HS-27A (cell line): ENCODE results near the gene SPRYD3.
"Not testable (repeated sequence)": the region's sequence is repeated elsewhere in the genome, so short reads cannot be mapped to it uniquely, and the experiment has no call there.

Source experiments
- DNase-seq: peaks from one replicate; pipeline ENCODE4 v3.0.0-alpha.2; 2012; ENCODE audit warnings: low read depth, missing footprints

Gene SPRYD3

GRCh38 chr12:53079226-53080117, at the start of gene SPRYD3:
Gene SPRYD3, minus strand, starts transcription at chr12:53079390. Its CDS starts 57 bp downstream, at chr12:53079333.
- DNase-seq = peak; percentile 84

DNA sequence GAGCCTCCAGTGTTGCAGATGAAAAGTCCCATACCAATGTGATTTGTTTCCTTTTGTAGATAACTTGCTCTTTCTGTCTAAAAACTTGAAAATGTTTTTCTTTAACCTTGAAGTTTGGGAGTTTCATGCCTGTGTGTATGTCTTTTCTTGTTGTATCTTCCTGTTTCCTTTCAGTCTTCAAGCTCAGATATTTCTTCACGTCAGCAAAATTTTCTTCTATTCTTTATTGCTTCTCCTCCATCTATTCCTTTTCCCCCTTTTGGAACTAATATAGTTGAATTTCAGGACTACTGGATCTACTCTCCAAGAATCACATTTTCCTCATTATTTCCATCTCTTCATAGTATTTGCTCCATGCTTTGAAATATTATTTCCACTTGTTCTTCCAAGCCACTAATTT, 48.0 kb upstream of the SPRYD3 start:
- DNase-seq = no peak

GRCh38 chr12:53124352-53124723, 45.1 kb upstream of the SPRYD3 start:
- DNase-seq = no peak

- DNase-seq = no peak
Measured at GRCh38 chr12:53123578-53124351, 44.6 kb upstream of the SPRYD3 start.

GRCh38 chr12:53122961-53123468, 43.8 kb upstream of the SPRYD3 start:
- DNase-seq = no peak

GRCh38 chr12:53120685-53121525, 41.7 kb upstream of the SPRYD3 start:
- no peak for DNase-seq

DNA sequence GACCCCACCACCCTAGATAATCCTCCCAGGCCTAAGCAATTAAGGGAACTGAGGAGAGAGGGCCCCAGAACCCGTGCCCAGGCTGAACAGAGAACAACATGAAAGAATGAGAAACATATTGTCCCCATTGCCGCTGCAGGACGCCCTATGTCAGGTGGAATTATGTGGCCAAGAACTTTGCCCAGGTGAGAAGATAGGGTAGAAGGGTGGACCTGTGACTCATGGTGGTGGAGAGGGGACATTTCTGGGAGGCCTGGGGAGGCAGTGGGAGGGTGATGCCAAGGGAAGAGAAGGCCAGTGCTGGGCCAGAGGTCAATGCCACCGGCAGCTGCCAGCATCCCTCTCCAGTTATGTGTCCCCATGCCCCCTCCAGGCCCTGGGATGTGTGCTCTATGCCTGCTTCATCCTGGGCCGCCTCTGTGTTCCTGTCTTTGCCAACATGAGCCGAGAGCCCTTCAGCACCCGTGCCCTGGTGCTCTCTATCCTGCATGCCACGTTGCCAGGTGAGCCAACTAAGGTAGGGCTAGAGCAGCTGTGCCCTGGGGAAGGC, 39.6 kb upstream of the SPRYD3 start:
- DNase-seq = no peak

- no peak for DNase-seq
Measured at GRCh38 chr12:53115891-53116648, 36.9 kb upstream of the SPRYD3 start.

DNA sequence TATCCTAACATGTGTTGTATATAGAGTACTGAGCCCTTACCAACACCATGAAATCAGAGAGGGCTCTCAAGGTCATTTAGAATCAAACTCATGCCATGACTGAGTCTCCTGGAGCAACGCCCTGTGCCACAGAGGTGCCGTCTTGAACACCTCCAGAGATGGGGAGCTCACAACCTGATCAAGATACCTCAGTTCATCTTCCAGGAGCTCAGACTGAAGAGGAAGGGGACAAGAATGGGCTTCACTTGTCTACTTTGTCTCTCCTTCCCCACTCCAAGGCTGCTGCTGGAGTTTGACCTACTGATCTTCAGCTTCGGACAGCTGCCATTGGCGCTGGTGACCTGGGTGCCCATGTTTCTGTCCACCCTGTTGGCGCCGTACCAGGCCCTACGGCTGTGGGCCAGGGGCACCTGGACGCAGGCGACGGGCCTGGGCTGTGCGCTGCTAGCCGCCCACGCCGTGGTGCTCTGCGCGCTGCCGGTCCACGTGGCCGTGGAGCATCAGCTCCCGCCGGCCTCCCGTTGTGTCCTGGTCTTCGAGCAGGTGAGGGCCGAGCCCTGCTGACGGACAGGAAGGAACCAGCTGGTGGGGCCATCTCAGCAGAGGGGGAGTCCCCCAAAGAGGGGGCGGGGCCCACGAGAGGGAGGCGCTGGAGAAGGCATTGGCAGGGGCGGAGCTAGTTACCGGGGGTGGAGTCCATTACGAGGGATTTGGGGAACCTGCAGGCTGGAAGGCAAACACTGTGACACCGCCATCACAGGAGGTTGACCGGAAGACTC, 36.1 kb upstream of the SPRYD3 start:
- no peak for DNase-seq

GRCh38 chr12:53113951-53114350, 34.8 kb upstream of the SPRYD3 start:
- DNase-seq = no peak

- no peak for DNase-seq
Measured at GRCh38 chr12:53113136-53113705, 34.0 kb upstream of the SPRYD3 start.

DNA sequence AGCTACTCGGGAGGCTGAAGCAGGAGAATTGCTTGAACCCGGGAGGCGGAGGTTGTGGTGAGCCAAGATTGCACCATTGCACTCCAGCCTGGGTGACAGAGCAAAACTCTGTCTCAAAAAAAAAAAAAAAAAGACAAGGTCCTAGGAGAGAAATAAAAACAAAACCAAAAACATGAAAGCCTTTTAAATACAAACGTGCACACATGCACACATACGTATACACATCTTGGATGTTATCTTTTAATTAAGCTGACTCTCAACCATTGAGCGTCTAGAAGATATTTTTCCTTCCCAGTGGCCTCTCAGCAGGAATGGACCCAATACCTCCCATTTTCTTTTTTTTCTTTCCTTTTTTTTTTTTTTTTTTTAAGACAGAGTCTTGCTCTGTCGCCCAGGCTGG, 33.2 kb upstream of the SPRYD3 start:
- DNase-seq = not testable (repeated sequence)

DNA sequence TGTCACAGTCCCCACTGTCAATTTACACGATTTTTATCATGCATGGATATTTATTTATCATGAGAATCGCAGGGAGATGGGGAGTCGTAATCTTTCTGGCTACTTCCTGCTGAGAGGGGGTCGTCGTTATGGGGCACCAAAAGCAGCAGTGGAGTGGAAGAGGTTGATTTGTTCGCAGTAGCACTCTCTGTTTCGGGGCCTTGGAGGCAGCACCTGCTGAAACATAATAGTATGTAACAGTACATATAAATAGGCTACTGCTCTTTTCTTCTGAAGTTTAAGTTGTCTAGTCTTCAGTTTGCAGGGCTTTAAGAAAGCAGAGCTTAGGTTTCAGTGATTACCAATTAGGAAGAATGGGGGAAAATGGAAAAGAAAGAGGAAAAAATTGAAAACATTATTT, 27.9 kb upstream of the SPRYD3 start:
- no peak for DNase-seq

DNA sequence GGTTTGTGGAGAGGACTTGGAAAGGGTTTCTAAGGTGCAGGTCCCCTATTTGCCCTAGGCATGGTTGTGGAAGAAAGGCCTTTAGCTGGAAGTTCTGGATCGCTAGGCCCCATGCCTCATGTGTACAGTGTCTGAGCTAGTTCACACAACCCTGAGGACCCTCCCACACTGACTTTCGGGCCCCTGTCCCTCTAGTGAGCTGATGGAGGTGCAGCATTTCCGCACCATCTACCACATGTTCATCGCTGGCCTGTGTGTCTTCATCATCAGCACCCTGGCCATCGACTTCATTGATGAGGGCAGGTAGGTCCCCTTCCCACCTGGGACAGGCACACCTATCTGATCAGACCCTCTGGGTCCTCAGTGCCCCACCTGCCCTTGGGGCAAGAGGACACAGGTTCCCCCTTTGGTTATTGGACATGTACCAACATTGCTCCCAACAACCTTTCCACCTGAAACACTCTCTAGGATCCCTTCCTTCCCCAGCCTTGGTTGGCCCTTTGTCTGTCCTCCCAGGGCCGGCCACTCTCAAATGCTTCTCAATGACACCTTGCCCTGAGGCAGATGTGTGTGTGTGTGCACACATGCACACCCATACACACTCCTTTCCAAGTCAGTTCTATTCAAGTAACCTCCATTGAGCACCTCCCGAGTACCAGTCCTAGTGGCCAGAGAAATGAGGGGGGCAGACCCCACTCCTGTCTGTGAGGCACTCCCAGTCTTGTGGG, 26.7 kb upstream of the SPRYD3 start:
- DNase-seq = no peak

DNA sequence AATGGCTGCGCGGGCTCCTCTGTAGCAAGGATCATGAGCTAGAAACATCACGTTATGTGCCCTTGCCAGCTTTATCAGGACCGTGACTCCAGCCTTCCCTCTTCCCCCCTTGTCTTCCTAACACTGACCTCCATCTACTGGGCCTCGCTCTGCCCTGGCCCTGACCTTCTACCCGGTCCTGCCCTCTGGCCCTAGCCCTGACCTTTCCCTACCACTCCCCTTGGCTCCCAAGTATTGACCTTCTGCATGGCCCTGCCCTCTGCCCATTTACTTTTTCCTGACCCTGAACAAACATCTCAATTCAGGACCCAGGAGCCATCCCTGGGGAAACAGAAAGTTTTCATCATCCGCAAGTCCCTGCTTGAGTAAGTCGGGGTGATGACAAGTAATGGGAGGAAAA, 26.1 kb upstream of the SPRYD3 start:
- DNase-seq = no peak

GRCh38 chr12:53103860-53104305, 24.7 kb upstream of the SPRYD3 start:
- no peak for DNase-seq

DNA sequence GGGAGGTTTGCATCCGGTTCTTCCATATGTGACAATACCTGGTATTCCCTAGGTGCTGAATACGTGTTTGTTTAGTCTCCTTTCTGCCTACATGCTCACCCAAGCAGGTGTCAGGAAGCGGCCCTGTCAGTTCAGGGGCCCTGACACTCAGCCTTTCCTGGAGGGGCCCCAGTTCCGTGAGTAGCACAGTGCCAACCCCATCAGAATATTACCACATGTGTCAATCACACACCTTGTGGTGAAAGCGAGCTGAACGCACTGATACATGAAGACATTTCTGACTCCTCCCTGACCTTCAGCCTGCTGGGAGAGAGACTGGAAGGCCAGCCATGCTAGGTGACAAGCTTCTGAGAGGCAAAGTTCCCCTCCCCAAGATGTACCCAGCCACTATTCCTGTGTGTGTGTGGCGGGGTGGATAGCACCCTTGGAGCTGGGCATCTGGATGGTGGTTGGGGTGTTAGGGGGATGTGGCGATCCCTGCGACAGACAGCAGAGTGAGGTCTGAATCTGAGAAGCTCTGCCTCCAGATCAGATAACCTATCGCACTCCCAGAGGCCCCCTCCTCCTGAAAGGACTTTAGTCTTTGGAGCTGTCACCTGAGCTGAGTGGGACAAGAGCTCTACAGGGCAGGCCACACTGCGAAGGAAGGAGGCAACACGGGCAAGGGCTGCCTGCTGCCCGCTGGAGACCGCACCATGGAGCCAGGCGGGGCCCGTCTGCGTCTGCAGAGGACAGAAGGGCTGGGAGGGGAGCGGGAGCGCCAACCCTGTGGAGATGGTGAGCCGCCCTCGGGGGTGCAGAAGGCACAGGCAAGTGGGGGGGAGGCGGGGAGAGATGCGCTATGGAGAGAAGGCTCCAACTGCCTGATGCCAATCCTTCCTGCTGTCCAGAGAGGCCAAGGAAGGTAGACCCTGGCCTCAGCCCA, 24.0 kb upstream of the SPRYD3 start, which contains the start of gene SOAT2:
Gene SOAT2, plus strand, starts transcription at position 604 of the 925 bp plus-strand sequence. Its CDS starts 92 bp downstream, at position 696.
- DNase-seq = no peak
